GM12878 (cell line): ENCODE measurements around the gene SPINK8. TPM values are rescaled to one million over a fixed set of nuclear protein-coding genes. Genes with fewer than 3 reads are reported as not detected.
A peak's percentile ranks its signal among the peaks of the same experiment; 100 is the strongest.

Experiments
- ATAC-seq: fragments of 200-7000 bp; cut with Tn5 transposase; 3 replicates; pipeline ENCODE4 v1.9.1; 2020; ENCODE audit warnings: mild to moderate bottlenecking, moderate library complexity
- BruUV-seq: library from RNA; stranded (reverse); fragments of 400-500 nt; replicated peaks from 2 replicates; lab custom pipeline; 2021; lab: Mats Ljungman, UMichigan
- CTCF ChIA-PET: fragments of 300-600 bp; sonication (Branson Sonifier 250); formaldehyde crosslinking; extraction: SDS; loops from one replicate; lab custom pipeline; 2021; ENCODE audit warnings: inconsistent platforms; lab: Yijun Ruan, JAX
- POLR2A ChIA-PET: fragments of 350-600 bp; formaldehyde crosslinking; extraction: SDS; loops from one replicate; lab custom pipeline; 2021; ENCODE audit warnings: inconsistent platforms; lab: Charles Lee
- RAD21 ChIA-PET: fragments of 300-600 bp; sonication (Branson Sonifier 250); formaldehyde crosslinking; loops from one replicate; lab custom pipeline; 2023; ENCODE audit warnings: antibody characterized with exemption; ENCODE audit not compliant: unreplicated experiment; lab: Charles Lee
- SMC1A ChIA-PET: fragments of 300-600 bp; sonication (Branson Sonifier 250); formaldehyde crosslinking; loops from one replicate; lab custom pipeline; 2023; ENCODE audit not compliant: unreplicated experiment, uncharacterized antibody; lab: Charles Lee
- DNase-seq: peaks from one replicate; pipeline ENCODE4 v3.0.0-alpha.2; 2011; ENCODE audit warnings: low read depth, low spot score
- FAIRE-seq: peaks from 3 replicates; lab custom pipeline; 2011; peaks lifted over from hg19 to GRCh38; lab: Jason Lieb, UNC
- H2AFZ ChIP-seq: 2 replicates; pipeline ENCODE4 v1.6.0; 2011; ENCODE audit warnings: low read depth, low read length, control low read depth; ENCODE audit not compliant: control insufficient read depth
- H3K27ac ChIP-seq: 2 replicates; pipeline ENCODE4 v1.5.1; 2011; ENCODE audit warnings: control low read depth; ENCODE audit not compliant: control insufficient read depth, insufficient read depth
- H3K27me3 ChIP-seq, 2 experiments: replicated peaks in 1 of 2; 2 replicates each; pipeline versions ENCODE4 v1.6.0 to v1.6.1; 2011; ENCODE audit warnings: low read length in 1 of 2; ENCODE audit not compliant: control insufficient read depth in 2 of 2, insufficient read depth in 2 of 2
- H3K36me3 ChIP-seq, 2 experiments: 2 replicates each; pipeline ENCODE4 v1.5.1; 2011; ENCODE audit warnings: low read length in 1 of 2; ENCODE audit not compliant: control insufficient read depth in 2 of 2, insufficient read depth in 2 of 2
- H3K4me1 ChIP-seq: 2 replicates; pipeline ENCODE4 v1.6.1; 2011; ENCODE audit warnings: mild to moderate bottlenecking, low read length, moderate library complexity, mixed read lengths; ENCODE audit not compliant: control insufficient read depth, insufficient read depth
- H3K4me2 ChIP-seq: 2 replicates; pipeline ENCODE4 v1.6.0; 2011; ENCODE audit warnings: control low read depth; ENCODE audit not compliant: control insufficient read depth, insufficient read depth
- H3K4me3 ChIP-seq: fragments of 200-600 bp; sonication (generic); 2 replicates; pipeline ENCODE4 v1.5.1; 2016
- H3K79me2 ChIP-seq: 2 replicates; pipeline ENCODE4 v1.6.0; 2011; ENCODE audit warnings: low read length; ENCODE audit not compliant: control insufficient read depth, insufficient read depth
- H3K9ac ChIP-seq: 2 replicates; pipeline ENCODE4 v1.8.0; 2011; ENCODE audit warnings: low read length, control low read depth, mixed read lengths; ENCODE audit not compliant: control insufficient read depth, insufficient read depth
- H3K9me3 ChIP-seq: replicated peaks from 3 replicates; pipeline ENCODE4 v1.5.1; 2011; ENCODE audit warnings: mild to moderate bottlenecking, low read length; ENCODE audit not compliant: control insufficient read depth, insufficient read depth
- H4K20me1 ChIP-seq: 2 replicates; pipeline ENCODE4 v1.6.0; 2011; ENCODE audit not compliant: control insufficient read depth, insufficient read depth
- EED ChIP-seq: sonication (generic); IDR thresholded peaks from 2 replicates; pipeline ENCODE4 v1.6.1; 2016; ENCODE audit warnings: antibody characterized with exemption, low read depth
- HSF1 ChIP-seq: fragments of 150-350 bp; IDR thresholded peaks from 2 replicates; pipeline ENCODE4 v1.6.1; 2014; ENCODE audit warnings: mild to moderate bottlenecking, low read depth, low read length
- NR2C1 ChIP-seq: fragments of 450-650 bp; IDR thresholded peaks from 2 replicates; pipeline ENCODE4 v1.6.1; 2017; ENCODE audit warnings: antibody characterized with exemption, mild to moderate bottlenecking, moderate library complexity
- POLR2AphosphoS5 ChIP-seq: IDR thresholded peaks from 2 replicates; pipeline ENCODE4 v1.6.1; 2011; ENCODE audit warnings: mild to moderate bottlenecking, low read length, inconsistent platforms
- RAD21 ChIP-seq: IDR thresholded peaks from 2 replicates; pipeline ENCODE4 v1.6.1; 2011; ENCODE audit warnings: mild to moderate bottlenecking, low read depth, low read length, moderate library complexity; ENCODE audit not compliant: insufficient read depth
- RUNX3 ChIP-seq: IDR thresholded peaks from 2 replicates; pipeline ENCODE4 v1.6.1; 2012; ENCODE audit warnings: low read length, inconsistent platforms
- SIN3A ChIP-seq: IDR thresholded peaks from 2 replicates; pipeline ENCODE4 v1.6.1; 2012; ENCODE audit warnings: low read depth, low read length, improper control_type of control experiment
- SMC3 ChIP-seq: IDR thresholded peaks from 2 replicates; pipeline ENCODE4 v1.6.1; 2011; ENCODE audit warnings: low read length, improper control_type of control experiment, borderline replicate concordance
- SREBF1 ChIP-seq: IDR thresholded peaks from 2 replicates; pipeline ENCODE4 v1.6.1; 2012; ENCODE audit warnings: mild to moderate bottlenecking, low read length
- ZNF207 ChIP-seq: fragments of 450-650 bp; IDR thresholded peaks from 2 replicates; pipeline ENCODE4 v1.6.1; 2014; ENCODE audit warnings: antibody characterized with exemption, mild to moderate bottlenecking, borderline replicate concordance
- WGBS: methylation state at CpG from one replicate; pipeline ENCODE4 v1.1.6; 2016; ENCODE audit warnings: low lambda C conversion rate; ENCODE audit not compliant: insufficient replicate concordance, insufficient coverage; ENCODE audit errors: missing lambda C conversion rate; 5-methylcytosine and 5-hydroxymethylcytosine counted together
- in situ Hi-C: fragments of 300-500 bp; cut with MboI; formaldehyde crosslinking; loops from 9 replicates; pipeline ENCODE4 v1.14.3; 2018; ENCODE audit warnings: mixed read lengths
- intact Hi-C: fragments of 100-400 bp; cut with micrococcal nuclease; formaldehyde crosslinking; loops from one replicate; pipeline ENCODE4 v1.14.2; 2022; ENCODE audit not compliant: unreplicated experiment
- polyA plus RNA-seq, 11 experiments: library from polyadenylated mRNA; depleted of rRNA in 4 of 11; unstranded in 6 of 11; stranded (reverse) in 5 of 11; fragments of >200 nt; fragmentation: Nextera tagmentation in 4 of 11; fragmentation: Illumina TruSeq in 1 of 11; extraction: Ambion mirVana in 4 of 11; extraction: Trizol in 1 of 11; gene quantifications; 1 replicate in 1 of 11; 2 replicates in 10 of 11; pipeline versions ENCODE4 v1.2.1 to v1.2.3, GENCODE V29; 2011 to 2016; ENCODE audit warnings: inconsistent platforms in 2 of 11, missing spikeins in 2 of 11, low read depth in 1 of 11
- total RNA-seq, 4 experiments: library from RNA; depleted of rRNA in 3 of 4; stranded (reverse); fragments of >200 nt in 3 of 4; fragmentation: Illumina TruSeq in 1 of 4; extraction: Trizol in 1 of 4; gene quantifications; 2 replicates each; pipeline versions ENCODE4 v1.2.1 to v1.2.3, GENCODE V29; 2013 to 2021
- TF ChIP-seq, protein P1 (sequence below), 3 experiments: IDR thresholded peaks in 2 of 3; conservative IDR thresholded peaks in 1 of 3; 2 replicates each; pipeline ENCODE4 v1.5.1; 2011; ENCODE audit warnings: low read depth in 3 of 3, low read length in 3 of 3, mild to moderate bottlenecking in 3 of 3, control low read depth in 2 of 3, moderate library complexity in 2 of 3, inconsistent platforms in 1 of 3, mixed read lengths in 1 of 3; ENCODE audit not compliant: control insufficient read depth in 2 of 3, insufficient read depth in 1 of 3; ENCODE audit errors: extremely low read depth in 1 of 3
- TF ChIP-seq, protein P2 (sequence below): fragments of 150-350 bp; IDR thresholded peaks from 2 replicates; pipeline ENCODE4 v1.6.1; 2016; ENCODE audit warnings: low read depth, low read length

The SPINK8 gene
- total and polyA plus RNA-seq, 10 of the 15 experiments (the other 5 are each of a cell fraction or from before 2014, with no cell fraction given) = not detected

DNA sequence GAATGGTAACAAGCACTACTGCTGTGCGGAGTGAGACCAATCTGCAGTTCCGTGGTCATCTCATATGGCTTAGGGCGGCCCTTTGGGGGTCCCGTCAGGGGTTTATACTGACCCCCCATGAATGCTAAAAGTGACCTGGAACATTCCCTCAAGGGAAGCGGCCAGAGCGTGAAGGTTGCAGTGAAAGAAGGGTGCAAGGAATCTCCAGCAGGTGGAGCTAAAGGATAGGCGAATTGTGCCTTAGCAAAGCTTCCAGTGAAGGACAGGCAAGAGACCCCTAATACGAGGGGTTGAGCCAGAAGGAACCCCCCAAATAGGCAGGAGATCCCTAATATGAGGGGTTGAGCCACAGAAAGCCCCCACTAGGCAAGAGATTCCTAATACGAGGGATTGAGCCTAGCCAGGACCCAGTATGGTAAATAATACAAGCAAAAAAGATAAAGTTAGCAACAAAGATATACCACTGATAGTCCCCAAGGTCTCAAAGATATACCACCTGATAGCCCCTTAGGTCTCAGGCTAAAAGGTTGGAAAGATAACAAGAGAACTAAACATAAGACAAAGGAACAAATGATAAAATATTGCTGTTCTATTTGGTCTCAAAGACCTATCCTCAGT, 59.8 kb downstream of the SPINK8 start:
- RAD21 ChIA-PET = interaction anchor here (0.6 to 8.9 kb wide), 6 partner anchors 26 to 175 kb away, joined by 3 to 73 read pairs (median 3); no protein-coding TSS in a partner anchor
- peak; percentile 91 for ATAC-seq

More for the DNA sequence above, 59.8 kb downstream of the SPINK8 start:
- Histone ChIP-seq H4K20me1 (no peaks in the 10 kb centered on the region), H3K4me1 (no peaks in the 10 kb centered on the region), H3K4me3 (no peak overlapping the region), H3K79me2 (no peaks in the 10 kb centered on the region), H3K27me3 (no peaks in the 10 kb centered on the region), H3K9ac (no peak overlapping the region), H3K36me3 (peaks cover 11 to 15% of the 10 kb centered on the region in 2 experiments; a peak in 3 of 4 replicates), H2AFZ (no peak overlapping the region), H3K27ac (no peak overlapping the region), H3K9me3 (no peaks in the 10 kb centered on the region; the same call in 2 of the 3 replicates), H3K4me2 (no peak overlapping the region)
- in situ Hi-C loops (loop anchor here (5.0 kb wide), 1 partner anchor 164 kb away; no protein-coding TSS in a partner anchor), intact Hi-C loops (loop anchor here (1.0 to 5.0 kb wide), 5 partner anchors 41 to 284 kb away; partner anchors contain the start of gene PFKFB4)
- TF ChIP-seq, protein P1, sequence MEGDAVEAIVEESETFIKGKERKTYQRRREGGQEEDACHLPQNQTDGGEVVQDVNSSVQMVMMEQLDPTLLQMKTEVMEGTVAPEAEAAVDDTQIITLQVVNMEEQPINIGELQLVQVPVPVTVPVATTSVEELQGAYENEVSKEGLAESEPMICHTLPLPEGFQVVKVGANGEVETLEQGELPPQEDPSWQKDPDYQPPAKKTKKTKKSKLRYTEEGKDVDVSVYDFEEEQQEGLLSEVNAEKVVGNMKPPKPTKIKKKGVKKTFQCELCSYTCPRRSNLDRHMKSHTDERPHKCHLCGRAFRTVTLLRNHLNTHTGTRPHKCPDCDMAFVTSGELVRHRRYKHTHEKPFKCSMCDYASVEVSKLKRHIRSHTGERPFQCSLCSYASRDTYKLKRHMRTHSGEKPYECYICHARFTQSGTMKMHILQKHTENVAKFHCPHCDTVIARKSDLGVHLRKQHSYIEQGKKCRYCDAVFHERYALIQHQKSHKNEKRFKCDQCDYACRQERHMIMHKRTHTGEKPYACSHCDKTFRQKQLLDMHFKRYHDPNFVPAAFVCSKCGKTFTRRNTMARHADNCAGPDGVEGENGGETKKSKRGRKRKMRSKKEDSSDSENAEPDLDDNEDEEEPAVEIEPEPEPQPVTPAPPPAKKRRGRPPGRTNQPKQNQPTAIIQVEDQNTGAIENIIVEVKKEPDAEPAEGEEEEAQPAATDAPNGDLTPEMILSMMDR (IDR thresholded peaks at IDR 0.05 in 2 of 3, conservative IDR thresholded peaks at IDR 0.05 in 1 of 3; ENCODE audit: control insufficient read depth in 2 of 3, extremely low read depth in 1 of 3, insufficient read depth in 1 of 3, low read depth in 3 of 3, low read length in 3 of 3) = peak; percentile 73 to 85 (median 76)
- TF ChIP-seq HSF1 (no peak), RUNX3 (0 out of 2 replicates have a peak, but pooled peaks have one; percentile 14), ZNF207 (no peak), EED (no peak), POLR2AphosphoS5 (no peak; the same call in 1 of the 2 replicates), SMC3 (peak; percentile 64; the same call in 1 of the 2 replicates), RAD21 (peak; percentile 84), NR2C1 (no peak), SIN3A (no peak), SREBF1 (no peak)
- TF ChIP-seq, protein P2, sequence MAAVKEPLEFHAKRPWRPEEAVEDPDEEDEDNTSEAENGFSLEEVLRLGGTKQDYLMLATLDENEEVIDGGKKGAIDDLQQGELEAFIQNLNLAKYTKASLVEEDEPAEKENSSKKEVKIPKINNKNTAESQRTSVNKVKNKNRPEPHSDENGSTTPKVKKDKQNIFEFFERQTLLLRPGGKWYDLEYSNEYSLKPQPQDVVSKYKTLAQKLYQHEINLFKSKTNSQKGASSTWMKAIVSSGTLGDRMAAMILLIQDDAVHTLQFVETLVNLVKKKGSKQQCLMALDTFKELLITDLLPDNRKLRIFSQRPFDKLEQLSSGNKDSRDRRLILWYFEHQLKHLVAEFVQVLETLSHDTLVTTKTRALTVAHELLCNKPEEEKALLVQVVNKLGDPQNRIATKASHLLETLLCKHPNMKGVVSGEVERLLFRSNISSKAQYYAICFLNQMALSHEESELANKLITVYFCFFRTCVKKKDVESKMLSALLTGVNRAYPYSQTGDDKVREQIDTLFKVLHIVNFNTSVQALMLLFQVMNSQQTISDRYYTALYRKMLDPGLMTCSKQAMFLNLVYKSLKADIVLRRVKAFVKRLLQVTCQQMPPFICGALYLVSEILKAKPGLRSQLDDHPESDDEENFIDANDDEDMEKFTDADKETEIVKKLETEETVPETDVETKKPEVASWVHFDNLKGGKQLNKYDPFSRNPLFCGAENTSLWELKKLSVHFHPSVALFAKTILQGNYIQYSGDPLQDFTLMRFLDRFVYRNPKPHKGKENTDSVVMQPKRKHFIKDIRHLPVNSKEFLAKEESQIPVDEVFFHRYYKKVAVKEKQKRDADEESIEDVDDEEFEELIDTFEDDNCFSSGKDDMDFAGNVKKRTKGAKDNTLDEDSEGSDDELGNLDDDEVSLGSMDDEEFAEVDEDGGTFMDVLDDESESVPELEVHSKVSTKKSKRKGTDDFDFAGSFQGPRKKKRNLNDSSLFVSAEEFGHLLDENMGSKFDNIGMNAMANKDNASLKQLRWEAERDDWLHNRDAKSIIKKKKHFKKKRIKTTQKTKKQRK = no peak
- DNase-seq = peak; percentile 30
- POLR2A ChIA-PET = interaction anchor here (1.0 kb wide), 1 partner anchor 162 kb away, joined by 3 read pairs; no protein-coding TSS in a partner anchor
- peak; percentile 95 for FAIRE-seq
- CTCF ChIA-PET = interaction anchor here (0.6 to 10.9 kb wide), 16 partner anchors 12 to 530 kb away, joined by 3 to 157 read pairs (median 5); partner anchors contain the start of genes CCDC51 and TMA7
- BruUV-seq = no TSS peak
- SMC1A ChIA-PET = interaction anchor here (0.6 to 6.0 kb wide), 10 partner anchors 10 to 162 kb away, joined by 3 to 65 read pairs (median 4); no protein-coding TSS in a partner anchor
- WGBS = 14% methylated on average over 9 of the region's 9 CpGs
